WTC11 (cell line): ENCODE measurements around the gene DIABLO. TPM values are rescaled to one million over a fixed set of nuclear protein-coding genes. Genes with fewer than 3 reads are reported as not detected.

Experiments
- ATAC-seq: fragments of 200-7000 bp; cut with Tn5 transposase; 2 replicates; pipeline ENCODE4 v1.10.0; 2021; ENCODE audit warnings: mild to moderate bottlenecking, moderate library complexity
- CTCF ChIA-PET: fragments of 300-600 bp; sonication (Branson Sonifier 250); formaldehyde crosslinking; loops from one replicate; lab custom pipeline; 2021; ENCODE audit warnings: antibody characterized with exemption; lab: Charles Lee
- POLR2A ChIA-PET: fragments of 350-600 bp; sonication (Branson Sonifier 250); formaldehyde crosslinking; loops from one replicate; lab custom pipeline; 2021; ENCODE audit warnings: antibody characterized with exemption; lab: Charles Lee
- DNase-seq: peaks from one replicate; pipeline ENCODE4 v3.0.0; 2021; ENCODE audit warnings: low spot score
- H3K27ac Mint-ChIP-seq: 2 replicates; pipeline ENCODE4 v1.8.0; 2021; ENCODE audit warnings: mixed read lengths
- H3K27me3 Mint-ChIP-seq: 2 replicates; pipeline ENCODE4 v1.8.0; 2021; ENCODE audit warnings: low read depth, mild to moderate bottlenecking, moderate library complexity, mixed read lengths
- H3K36me3 Mint-ChIP-seq: 2 replicates; pipeline ENCODE4 v1.8.0; 2021; ENCODE audit warnings: mixed read lengths
- H3K4me1 Mint-ChIP-seq: 2 replicates; pipeline ENCODE4 v1.8.0; 2022; ENCODE audit warnings: mixed read lengths
- H3K4me3 Mint-ChIP-seq: 2 replicates; pipeline ENCODE4 v1.8.0; 2021; ENCODE audit warnings: mild to moderate bottlenecking, moderate library complexity, mixed read lengths
- H3K9me3 Mint-ChIP-seq: 2 replicates; pipeline ENCODE4 v1.8.0; 2021; ENCODE audit warnings: mixed read lengths
- CREB1 ChIP-seq: sonication (generic); formaldehyde crosslinking; IDR thresholded peaks from 2 replicates; pipeline ENCODE4 v1.8.0; 2023; ENCODE audit warnings: mild to moderate bottlenecking, missing genetic modification reagents
- EMX1 ChIP-seq: fragments of 250-450 bp; sonication (Bioruptor Pico); IDR thresholded peaks from 2 replicates; pipeline ENCODE4 v1.8.0; 2021; ENCODE audit warnings: mild to moderate bottlenecking
- GRHL2 ChIP-seq: fragments of 250-450 bp; sonication (Bioruptor Pico); IDR thresholded peaks from 2 replicates; pipeline ENCODE4 v1.8.0; 2022; ENCODE audit warnings: mild to moderate bottlenecking, moderate library complexity; ENCODE audit not compliant: insufficient replicate concordance, severe bottlenecking
- JUN ChIP-seq: sonication (generic); formaldehyde crosslinking; IDR thresholded peaks from 2 replicates; pipeline ENCODE4 v1.8.0; 2023; ENCODE audit warnings: mild to moderate bottlenecking, missing genetic modification reagents
- KAT7 ChIP-seq: sonication (generic); formaldehyde crosslinking; IDR thresholded peaks from 2 replicates; pipeline ENCODE4 v1.8.1; 2023; ENCODE audit warnings: missing genetic modification reagents, mild to moderate bottlenecking, borderline replicate concordance
- MYBL2 ChIP-seq: sonication (generic); formaldehyde crosslinking; IDR thresholded peaks from 2 replicates; pipeline ENCODE4 v1.8.1; 2023; ENCODE audit warnings: mild to moderate bottlenecking, moderate library complexity, missing genetic modification reagents
- NR2C2 ChIP-seq: sonication (generic); formaldehyde crosslinking; IDR thresholded peaks from 2 replicates; pipeline ENCODE4 v1.8.0; 2022; ENCODE audit warnings: mild to moderate bottlenecking, missing genetic modification reagents
- NR3C1 ChIP-seq: sonication (generic); formaldehyde crosslinking; conservative IDR thresholded peaks from 2 replicates; pipeline ENCODE4 v1.8.1; 2023; ENCODE audit warnings: low read depth, mild to moderate bottlenecking, missing genetic modification reagents
- RORB ChIP-seq: fragments of 250-450 bp; sonication (Bioruptor Pico); IDR thresholded peaks from 2 replicates; pipeline ENCODE4 v1.9.0; 2021; ENCODE audit warnings: mild to moderate bottlenecking
- SMAD3 ChIP-seq: sonication (generic); formaldehyde crosslinking; IDR thresholded peaks from 2 replicates; pipeline ENCODE4 v1.8.0; 2022; ENCODE audit warnings: missing genetic modification reagents, mild to moderate bottlenecking, borderline replicate concordance
- SOX15 ChIP-seq: fragments of 250-450 bp; sonication (Bioruptor Pico); IDR thresholded peaks from 2 replicates; pipeline ENCODE4 v1.9.0; 2021; ENCODE audit warnings: mild to moderate bottlenecking
- ZNF121 ChIP-seq: sonication (generic); formaldehyde crosslinking; IDR thresholded peaks from 2 replicates; pipeline ENCODE4 v1.8.0; 2023; ENCODE audit warnings: missing genetic modification reagents
- ZNF138 ChIP-seq: sonication (generic); formaldehyde crosslinking; conservative IDR thresholded peaks from 2 replicates; pipeline ENCODE4 v1.8.1; 2022; ENCODE audit warnings: mild to moderate bottlenecking, moderate library complexity, missing genetic modification reagents
- total RNA-seq: library from RNA; stranded (reverse); gene quantifications from 3 replicates; pipeline ENCODE4 v1.2.3, GENCODE V29; 2021
- TF ChIP-seq, protein P1 (sequence below): fragments of 250-450 bp; sonication (Bioruptor Pico); IDR thresholded peaks from 2 replicates; pipeline ENCODE4 v1.9.0; 2021; ENCODE audit warnings: mild to moderate bottlenecking
- TF ChIP-seq, protein P2 (sequence below): fragments of 250-450 bp; sonication (Bioruptor Pico); conservative IDR thresholded peaks from 2 replicates; pipeline ENCODE4 v1.9.0; 2021; ENCODE audit warnings: mild to moderate bottlenecking
- TF ChIP-seq, protein P3 (sequence below): sonication (generic); formaldehyde crosslinking; IDR thresholded peaks from 2 replicates; pipeline ENCODE4 v1.8.1; 2022; ENCODE audit warnings: missing genetic modification reagents, borderline replicate concordance
- TF ChIP-seq, protein P4 (sequence below): sonication (generic); formaldehyde crosslinking; IDR thresholded peaks from 2 replicates; pipeline ENCODE4 v1.8.0; 2022; ENCODE audit warnings: mild to moderate bottlenecking, missing genetic modification reagents
- TF ChIP-seq, protein P5 (sequence below): fragments of 250-450 bp; sonication (Bioruptor Pico); IDR thresholded peaks from 2 replicates; pipeline ENCODE4 v1.9.0; 2021; ENCODE audit warnings: mild to moderate bottlenecking, borderline replicate concordance
- TF ChIP-seq, protein P6 (sequence below): sonication (generic); formaldehyde crosslinking; IDR thresholded peaks from 2 replicates; pipeline ENCODE4 v1.8.1; 2022; ENCODE audit warnings: mild to moderate bottlenecking, moderate library complexity, missing genetic modification reagents

The DIABLO gene
- total RNA-seq, 1 experiment from 2014 or later: 61.7 TPM

DNA sequence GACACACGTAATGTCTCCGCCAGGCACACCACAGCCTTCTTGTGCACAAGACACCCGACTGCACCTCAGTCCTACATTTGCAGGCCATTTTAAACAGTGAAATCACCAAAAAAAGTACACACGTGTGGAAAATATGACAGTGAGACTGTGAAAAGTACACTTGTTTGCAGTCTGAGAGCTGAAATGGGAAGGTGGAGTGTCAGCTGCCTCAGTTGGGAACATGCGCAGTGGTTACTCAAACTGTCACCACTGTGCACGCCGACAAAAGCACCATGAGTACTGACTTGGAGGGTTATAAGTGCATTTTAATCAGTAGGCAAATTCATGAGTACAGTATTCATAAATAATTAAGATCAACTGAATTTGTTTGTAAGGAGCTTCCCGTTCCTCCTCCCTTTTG, 24.7 kb upstream of the DIABLO start (continued):
- TF ChIP-seq, protein P1, sequence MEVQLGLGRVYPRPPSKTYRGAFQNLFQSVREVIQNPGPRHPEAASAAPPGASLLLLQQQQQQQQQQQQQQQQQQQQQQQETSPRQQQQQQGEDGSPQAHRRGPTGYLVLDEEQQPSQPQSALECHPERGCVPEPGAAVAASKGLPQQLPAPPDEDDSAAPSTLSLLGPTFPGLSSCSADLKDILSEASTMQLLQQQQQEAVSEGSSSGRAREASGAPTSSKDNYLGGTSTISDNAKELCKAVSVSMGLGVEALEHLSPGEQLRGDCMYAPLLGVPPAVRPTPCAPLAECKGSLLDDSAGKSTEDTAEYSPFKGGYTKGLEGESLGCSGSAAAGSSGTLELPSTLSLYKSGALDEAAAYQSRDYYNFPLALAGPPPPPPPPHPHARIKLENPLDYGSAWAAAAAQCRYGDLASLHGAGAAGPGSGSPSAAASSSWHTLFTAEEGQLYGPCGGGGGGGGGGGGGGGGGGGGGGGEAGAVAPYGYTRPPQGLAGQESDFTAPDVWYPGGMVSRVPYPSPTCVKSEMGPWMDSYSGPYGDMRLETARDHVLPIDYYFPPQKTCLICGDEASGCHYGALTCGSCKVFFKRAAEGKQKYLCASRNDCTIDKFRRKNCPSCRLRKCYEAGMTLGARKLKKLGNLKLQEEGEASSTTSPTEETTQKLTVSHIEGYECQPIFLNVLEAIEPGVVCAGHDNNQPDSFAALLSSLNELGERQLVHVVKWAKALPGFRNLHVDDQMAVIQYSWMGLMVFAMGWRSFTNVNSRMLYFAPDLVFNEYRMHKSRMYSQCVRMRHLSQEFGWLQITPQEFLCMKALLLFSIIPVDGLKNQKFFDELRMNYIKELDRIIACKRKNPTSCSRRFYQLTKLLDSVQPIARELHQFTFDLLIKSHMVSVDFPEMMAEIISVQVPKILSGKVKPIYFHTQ (CRISPR knock-in tag): no peak
- TF ChIP-seq KAT7 (CRISPR knock-in tag) (no peak), MYBL2 (CRISPR knock-in tag) (no peak), GRHL2 (CRISPR knock-in tag) (no peak), SOX15 (CRISPR knock-in tag) (no peak)
- TF ChIP-seq, protein P2, sequence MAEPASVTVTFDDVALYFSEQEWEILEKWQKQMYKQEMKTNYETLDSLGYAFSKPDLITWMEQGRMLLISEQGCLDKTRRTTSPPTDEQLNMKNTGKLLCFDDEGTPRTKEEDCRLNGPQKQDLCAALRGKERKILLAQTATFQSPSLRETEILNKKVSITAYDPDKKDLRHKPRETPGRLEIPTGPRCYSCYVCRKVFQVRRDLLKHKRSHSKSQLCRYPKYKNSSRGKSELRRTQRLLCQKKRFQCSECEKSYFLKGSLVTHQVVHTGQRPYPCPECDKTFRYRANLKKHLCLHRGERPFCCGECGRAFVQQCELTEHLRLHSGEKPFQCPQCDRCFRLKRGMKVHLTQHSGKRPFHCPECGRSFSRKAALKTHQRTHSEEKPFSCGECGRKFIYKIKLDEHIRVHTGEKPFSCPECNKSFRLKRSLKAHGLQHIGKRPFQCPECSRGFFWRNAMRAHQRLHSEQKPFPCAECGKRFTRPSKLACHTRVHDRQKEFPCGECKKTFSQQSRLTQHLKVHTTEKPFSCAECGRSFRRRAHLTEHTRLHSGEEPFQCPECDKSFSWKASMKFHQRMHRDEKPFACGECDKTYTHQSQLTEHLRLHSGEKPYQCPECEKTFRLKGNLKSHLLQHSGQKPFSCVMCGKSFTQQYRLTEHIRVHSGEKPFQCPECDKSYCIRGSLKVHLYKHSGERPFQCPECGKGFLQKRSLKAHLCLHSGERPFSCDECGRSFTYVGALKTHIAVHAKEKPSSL (CRISPR knock-in tag): no peak
- TF ChIP-seq, protein P3, sequence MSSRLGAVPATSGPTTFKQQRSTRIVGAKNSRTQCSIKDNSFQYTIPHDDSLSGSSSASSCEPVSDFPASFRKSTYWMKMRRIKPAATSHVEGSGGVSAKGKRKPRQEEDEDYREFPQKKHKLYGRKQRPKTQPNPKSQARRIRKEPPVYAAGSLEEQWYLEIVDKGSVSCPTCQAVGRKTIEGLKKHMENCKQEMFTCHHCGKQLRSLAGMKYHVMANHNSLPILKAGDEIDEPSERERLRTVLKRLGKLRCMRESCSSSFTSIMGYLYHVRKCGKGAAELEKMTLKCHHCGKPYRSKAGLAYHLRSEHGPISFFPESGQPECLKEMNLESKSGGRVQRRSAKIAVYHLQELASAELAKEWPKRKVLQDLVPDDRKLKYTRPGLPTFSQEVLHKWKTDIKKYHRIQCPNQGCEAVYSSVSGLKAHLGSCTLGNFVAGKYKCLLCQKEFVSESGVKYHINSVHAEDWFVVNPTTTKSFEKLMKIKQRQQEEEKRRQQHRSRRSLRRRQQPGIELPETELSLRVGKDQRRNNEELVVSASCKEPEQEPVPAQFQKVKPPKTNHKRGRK: no peak

DNA sequence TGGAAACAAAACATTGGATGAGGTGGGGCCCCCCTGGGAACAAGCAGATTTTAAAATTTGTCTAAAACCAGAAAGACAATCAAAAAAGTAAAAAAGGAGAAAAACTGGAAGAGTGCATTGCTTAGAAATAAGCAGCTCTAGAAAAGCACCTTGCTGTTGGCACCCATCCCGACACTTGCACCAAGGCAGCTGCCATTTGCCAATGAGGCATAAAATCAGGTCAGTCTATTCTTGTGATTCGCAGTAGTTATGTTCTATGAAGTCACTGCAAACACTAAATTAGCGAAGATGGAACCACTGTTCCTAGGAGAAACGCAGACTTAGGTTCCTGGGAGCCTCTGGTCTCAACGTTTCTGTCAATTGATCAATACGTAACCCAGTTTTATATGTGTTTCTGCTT, 24.2 kb upstream of the DIABLO start:
- DNase-seq: no peak
- H3K4me3 Mint-ChIP-seq: no peak overlapping the region
- no peak for ATAC-seq
- H3K36me3 Mint-ChIP-seq: peaks cover 13% of the 10 kb centered on the region; the same call in 1 of the 2 replicates
- CTCF ChIA-PET: no interaction called here
- no peaks in the 10 kb centered on the region for H3K4me1 Mint-ChIP-seq
- H3K27me3 Mint-ChIP-seq: no peaks in the 10 kb centered on the region
- no peaks in the 10 kb centered on the region for H3K9me3 Mint-ChIP-seq
- TF ChIP-seq ZNF121 (CRISPR knock-in tag): no peak
- no peak for TF ChIP-seq EMX1 (CRISPR knock-in tag)
- no peak for TF ChIP-seq SMAD3
- TF ChIP-seq, protein P4, sequence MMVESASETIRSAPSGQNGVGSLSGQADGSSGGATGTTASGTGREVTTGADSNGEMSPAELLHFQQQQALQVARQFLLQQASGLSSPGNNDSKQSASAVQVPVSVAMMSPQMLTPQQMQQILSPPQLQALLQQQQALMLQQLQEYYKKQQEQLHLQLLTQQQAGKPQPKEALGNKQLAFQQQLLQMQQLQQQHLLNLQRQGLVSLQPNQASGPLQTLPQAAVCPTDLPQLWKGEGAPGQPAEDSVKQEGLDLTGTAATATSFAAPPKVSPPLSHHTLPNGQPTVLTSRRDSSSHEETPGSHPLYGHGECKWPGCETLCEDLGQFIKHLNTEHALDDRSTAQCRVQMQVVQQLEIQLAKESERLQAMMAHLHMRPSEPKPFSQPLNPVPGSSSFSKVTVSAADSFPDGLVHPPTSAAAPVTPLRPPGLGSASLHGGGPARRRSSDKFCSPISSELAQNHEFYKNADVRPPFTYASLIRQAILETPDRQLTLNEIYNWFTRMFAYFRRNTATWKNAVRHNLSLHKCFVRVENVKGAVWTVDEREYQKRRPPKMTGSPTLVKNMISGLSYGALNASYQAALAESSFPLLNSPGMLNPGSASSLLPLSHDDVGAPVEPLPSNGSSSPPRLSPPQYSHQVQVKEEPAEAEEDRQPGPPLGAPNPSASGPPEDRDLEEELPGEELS: no peak
- TF ChIP-seq JUN (CRISPR knock-in tag): no peak
- TF ChIP-seq NR3C1 (CRISPR knock-in tag): no peak
- TF ChIP-seq, protein P5, sequence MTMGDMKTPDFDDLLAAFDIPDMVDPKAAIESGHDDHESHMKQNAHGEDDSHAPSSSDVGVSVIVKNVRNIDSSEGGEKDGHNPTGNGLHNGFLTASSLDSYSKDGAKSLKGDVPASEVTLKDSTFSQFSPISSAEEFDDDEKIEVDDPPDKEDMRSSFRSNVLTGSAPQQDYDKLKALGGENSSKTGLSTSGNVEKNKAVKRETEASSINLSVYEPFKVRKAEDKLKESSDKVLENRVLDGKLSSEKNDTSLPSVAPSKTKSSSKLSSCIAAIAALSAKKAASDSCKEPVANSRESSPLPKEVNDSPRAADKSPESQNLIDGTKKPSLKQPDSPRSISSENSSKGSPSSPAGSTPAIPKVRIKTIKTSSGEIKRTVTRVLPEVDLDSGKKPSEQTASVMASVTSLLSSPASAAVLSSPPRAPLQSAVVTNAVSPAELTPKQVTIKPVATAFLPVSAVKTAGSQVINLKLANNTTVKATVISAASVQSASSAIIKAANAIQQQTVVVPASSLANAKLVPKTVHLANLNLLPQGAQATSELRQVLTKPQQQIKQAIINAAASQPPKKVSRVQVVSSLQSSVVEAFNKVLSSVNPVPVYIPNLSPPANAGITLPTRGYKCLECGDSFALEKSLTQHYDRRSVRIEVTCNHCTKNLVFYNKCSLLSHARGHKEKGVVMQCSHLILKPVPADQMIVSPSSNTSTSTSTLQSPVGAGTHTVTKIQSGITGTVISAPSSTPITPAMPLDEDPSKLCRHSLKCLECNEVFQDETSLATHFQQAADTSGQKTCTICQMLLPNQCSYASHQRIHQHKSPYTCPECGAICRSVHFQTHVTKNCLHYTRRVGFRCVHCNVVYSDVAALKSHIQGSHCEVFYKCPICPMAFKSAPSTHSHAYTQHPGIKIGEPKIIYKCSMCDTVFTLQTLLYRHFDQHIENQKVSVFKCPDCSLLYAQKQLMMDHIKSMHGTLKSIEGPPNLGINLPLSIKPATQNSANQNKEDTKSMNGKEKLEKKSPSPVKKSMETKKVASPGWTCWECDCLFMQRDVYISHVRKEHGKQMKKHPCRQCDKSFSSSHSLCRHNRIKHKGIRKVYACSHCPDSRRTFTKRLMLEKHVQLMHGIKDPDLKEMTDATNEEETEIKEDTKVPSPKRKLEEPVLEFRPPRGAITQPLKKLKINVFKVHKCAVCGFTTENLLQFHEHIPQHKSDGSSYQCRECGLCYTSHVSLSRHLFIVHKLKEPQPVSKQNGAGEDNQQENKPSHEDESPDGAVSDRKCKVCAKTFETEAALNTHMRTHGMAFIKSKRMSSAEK (CRISPR knock-in tag): no peak
- TF ChIP-seq CREB1 (CRISPR knock-in tag): no peak
- no peak for TF ChIP-seq GRHL2 (CRISPR knock-in tag)
- TF ChIP-seq ZNF138: no peak
- TF ChIP-seq, protein P6, sequence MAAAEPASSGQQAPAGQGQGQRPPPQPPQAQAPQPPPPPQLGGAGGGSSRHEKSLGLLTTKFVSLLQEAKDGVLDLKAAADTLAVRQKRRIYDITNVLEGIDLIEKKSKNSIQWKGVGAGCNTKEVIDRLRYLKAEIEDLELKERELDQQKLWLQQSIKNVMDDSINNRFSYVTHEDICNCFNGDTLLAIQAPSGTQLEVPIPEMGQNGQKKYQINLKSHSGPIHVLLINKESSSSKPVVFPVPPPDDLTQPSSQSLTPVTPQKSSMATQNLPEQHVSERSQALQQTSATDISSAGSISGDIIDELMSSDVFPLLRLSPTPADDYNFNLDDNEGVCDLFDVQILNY (CRISPR knock-in tag): no peak
- TF ChIP-seq, protein P1 (CRISPR knock-in tag): no peak
- no peak for TF ChIP-seq RORB (CRISPR knock-in tag)
- TF ChIP-seq MYBL2 (CRISPR knock-in tag): no peak
- TF ChIP-seq NR2C2 (CRISPR knock-in tag): no peak
- POLR2A ChIA-PET: no interaction called here
- no peak overlapping the region for H3K27ac Mint-ChIP-seq
